Fibroblast of peridontal ligament (primary cell): ENCODE measurements around the gene CCR5AS.
"Not testable (repeated sequence)": the region's sequence is repeated elsewhere in the genome, so short reads cannot be mapped to it uniquely, and the experiment has no call there.

Source experiments
- DNase-seq: peaks from one replicate; pipeline ENCODE4 v3.0.0-alpha.2; 2010; ENCODE audit errors: extremely low read depth

CCR5AS gene

DNA sequence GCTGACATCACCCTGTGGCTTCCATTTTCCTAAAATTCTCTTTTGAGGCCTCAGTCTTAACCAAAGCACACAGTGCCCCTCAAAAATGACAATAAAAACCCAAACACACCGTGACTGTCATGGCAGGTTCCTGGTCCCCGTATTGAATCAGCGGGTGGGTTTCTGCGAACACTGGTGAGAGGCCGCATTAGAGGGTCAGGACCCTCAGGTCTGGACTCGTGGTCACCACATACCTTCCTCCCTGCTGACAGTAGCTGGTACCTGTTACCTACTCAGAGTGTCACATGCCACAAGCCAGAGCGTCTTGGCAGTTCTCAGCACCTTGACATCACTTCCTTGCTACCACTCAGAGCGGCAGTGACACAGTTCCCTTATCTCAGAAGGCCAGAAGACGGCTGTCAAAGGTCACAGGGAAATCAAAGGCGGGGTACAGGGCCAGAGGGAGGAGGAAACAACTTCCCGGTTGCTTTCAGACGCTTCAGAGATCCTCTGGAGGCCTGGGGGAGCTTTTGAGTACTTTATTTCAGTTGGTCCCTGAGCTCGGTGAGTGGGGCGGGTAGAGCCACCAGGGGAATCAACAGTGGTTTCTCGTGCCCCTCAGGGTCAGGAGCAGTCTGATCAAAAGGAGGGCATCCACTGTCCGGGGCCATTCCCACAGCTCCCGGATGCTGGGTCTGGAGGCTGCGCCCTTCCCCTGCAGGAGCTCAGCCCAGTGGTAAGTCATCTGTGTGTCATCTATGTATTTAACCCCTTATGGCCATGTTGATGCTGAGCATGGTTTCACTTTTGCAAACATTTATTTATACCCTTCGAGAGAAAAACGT, at the start of gene CCR5AS, which contains the start of gene CCRL2:
Gene CCR5AS, minus strand, starts transcription at position 279 of the 824 bp plus-strand sequence.
Gene CCRL2, plus strand, starts transcription at position 472 of the 824 bp plus-strand sequence. CDS start 821 bp downstream, outside the sequence.
- DNase-seq: peak; percentile 67

DNA sequence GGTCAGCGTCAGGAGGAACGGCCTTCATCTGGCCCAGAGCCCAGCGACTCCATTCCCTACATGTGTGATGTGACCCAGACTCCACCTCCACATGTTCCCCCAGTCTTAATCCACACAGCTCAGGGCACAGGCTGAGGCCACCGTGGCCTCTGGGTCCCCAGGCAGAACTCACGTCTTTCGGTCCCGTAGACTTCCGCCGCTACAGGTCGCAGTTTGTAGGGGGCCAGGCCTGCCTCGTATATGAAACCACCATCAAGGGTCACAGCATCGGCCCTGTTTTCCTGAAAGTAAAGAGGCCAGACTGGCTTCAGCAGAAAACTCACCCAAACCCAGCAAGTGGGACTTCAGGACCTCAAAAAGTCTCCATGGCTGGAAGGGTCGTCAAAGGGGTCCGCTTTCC, 49.3 kb upstream of the CCR5AS start:
- no peak for DNase-seq

DNA sequence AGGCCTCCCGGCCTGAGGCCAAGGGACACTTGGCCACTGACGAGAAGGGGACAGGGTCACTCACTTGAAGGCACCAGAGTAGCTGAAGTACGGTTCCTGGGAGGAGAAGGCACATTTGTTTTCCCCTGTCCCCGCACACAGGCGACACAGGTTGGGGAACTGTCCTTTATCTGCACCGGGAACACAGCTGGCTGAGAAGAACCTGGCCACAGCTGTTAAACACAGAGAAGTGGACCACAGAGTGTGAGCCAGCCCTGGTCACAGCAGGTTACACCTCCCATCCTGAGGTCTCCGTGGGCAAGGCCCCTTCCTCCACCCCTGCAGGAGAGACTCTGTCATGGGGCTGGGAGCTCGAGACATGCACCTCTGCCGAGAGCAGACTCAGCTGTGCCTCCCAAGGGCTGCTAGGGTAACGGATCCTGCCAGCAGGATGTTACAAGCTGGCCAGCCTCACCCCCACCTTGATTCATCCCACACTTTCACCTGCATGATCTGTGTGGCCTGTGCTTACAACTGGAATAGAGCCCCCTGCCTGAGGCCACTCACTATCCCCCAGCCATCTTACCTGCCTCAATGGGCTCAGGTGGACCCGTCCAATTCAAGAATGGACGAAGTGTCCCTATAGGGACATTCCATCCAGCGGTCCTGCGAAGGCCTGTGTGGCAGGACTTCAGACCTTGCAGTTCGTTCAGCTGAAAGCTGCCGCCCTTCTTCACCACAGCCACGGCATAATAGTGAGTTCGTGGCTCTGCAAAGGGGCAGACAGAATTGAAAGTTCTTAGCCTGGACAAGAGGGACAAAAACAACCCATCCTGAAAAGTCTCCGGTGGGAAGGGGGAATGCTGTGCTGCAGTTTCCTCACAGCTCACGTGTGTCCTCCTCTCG, 48.6 kb upstream of the CCR5AS start:
- DNase-seq: no peak

DNA sequence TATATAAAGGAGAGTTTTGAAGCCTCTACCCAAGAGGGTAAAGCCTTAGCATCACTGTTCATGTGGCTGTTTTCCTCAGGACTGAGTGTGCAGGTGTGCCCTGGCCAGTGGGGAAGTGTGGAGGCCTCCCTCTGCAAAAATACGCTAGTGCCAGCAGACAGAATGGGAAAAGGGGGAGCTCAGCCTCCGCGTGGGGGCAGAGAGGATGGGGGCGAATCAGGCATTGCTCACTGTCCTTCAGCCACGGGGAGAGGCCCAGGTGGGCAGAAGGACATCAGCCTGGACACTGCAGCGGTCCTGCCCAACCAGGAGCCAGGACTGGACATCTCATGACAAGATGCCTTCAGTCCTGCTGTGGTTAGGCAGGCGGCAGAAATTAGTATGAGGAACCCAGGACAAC, 47.7 kb upstream of the CCR5AS start:
- DNase-seq: no peak

DNA sequence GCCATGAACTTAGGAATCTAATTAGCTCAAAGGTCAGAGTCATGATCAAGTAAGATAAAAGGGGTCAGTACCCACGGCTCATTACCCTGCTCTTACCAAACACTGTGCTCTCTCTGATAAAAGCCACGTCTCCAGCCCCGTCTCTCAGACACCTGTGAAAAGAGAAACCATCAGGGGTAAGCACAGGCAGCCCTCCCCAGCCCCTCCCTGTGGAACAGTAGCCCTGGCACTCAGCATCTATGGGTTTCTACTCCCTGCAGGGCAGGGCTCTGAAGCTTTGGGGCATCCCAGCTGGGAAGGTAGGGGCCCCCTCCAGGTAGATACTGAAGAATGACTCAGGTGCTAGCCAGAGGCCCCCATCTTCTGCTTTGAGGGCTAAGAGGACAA, 47.3 kb upstream of the CCR5AS start:
- DNase-seq: no peak

DNA sequence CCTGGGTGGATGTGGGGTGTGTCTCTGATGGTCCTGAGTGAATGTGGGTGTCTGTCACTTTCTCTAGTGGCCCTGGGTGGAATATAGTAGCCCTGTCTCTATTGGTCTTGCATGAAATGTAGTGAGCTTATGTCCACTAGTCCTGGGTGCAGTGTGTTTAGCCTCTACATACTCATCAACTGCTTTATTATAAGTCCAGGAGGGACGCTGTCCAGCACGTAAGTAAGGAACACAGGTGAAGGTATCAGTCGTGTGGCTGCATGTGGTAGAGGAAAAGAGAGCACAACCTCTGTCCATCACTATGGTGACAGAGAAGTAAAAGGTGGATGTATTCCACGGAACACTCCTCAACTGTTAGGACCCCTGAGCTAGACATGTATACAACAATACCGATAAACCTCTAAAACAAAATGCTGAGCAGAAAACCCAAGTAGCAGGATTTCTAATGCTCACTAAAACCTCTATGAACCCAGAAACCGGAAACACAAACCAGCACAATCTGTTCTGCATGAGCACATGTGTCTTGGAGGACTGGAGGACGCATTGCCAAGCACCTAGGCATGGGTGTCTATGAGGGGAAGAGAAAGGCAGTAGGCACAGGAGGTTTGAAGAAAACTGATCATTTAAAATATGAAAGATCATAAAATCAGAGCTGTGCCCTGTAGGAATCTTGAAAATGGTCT, 46.8 kb upstream of the CCR5AS start:
- DNase-seq: no peak

DNA sequence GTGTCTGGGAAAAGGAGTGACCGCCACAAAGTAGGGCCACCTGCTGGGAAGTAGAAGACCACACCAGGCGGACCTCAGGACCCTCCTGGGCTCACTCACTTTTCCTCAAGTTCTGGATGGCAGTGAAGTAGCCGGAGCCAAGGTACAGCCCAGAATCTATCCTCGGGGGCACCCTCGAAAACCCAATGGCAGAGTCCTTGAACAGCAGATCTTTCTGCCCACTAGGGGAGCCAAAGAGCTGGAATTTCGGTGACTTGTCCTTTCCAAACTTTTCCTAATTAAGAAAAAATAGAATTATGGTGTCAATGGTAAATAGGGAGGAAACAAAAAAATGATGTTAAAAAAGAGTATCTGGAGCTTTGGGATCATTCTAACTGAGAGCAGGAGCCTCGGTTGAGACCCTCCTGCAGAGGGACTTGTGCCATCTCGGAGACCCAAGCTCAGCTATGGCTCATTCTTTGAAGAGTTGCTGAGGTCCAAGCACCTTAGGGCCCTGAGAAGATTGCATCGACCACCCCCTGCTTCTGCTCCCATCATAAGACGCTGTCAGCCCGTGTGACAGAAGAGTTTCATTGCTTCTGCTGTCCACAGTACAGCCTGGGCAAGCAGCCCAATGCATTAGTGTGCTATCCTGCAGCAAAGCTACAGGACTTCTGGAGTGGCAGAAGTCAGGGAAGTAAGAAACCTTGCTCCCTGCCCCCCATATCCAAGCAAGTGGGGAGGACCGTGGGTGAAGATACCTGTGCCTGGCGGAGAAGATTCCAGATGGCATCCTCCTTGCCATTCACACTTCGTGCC, 43.1 kb upstream of the CCR5AS start:
- no peak for DNase-seq

DNA sequence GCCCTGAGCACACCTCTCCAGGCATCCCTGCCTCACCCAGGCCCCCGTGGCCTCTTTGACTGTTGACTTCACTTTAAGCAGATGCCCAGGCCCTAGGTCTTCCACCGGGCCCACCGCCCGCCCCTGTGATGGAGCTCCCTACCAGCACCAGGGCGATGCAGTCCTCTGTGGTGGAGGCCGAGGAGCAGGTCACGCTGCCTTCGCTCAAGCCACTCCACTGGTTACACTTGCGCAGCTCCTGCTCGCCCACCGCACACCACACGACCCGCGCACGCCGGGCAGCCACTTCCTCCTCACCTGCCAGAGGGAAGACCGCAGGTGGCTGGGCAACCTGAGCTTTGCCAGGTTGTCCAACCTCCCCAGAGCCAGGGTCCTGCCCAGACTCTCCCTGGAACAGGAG, 41.9 kb upstream of the CCR5AS start:
- DNase-seq: no peak

DNA sequence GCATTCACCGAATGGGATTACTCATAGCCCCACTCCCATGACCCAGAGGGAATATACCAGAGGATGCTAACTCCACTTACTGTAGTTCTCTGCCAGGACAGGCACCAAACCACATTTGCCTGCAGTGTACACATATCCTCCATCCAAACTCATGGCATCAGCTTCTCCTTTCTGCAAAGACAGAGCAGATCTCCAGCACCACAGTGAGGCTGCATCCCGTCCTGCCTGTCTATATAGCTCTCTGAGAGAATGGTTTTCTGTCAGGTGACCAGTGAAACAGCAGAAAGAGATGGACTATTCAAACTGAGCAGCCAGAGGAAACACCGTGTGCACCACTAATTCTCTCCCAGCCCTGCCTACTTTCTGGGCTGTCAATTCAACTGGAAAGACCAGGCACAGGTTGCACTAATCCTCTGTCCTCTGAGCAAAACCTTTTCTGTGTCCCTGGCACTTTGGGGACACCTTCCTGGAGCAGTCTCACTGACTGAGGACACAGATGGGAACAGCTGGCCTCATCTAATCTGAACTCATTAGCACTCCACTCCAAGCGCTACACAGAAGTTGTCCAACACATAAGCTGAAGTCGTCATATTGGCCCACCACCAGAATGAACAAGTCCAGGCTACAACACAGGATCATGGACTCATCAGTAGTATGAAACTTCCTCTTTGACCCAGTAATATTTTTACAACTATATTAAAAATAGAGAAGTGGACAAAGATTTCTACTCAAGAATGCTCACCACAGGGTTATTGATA, 40.5 kb upstream of the CCR5AS start:
- no peak for DNase-seq

DNA sequence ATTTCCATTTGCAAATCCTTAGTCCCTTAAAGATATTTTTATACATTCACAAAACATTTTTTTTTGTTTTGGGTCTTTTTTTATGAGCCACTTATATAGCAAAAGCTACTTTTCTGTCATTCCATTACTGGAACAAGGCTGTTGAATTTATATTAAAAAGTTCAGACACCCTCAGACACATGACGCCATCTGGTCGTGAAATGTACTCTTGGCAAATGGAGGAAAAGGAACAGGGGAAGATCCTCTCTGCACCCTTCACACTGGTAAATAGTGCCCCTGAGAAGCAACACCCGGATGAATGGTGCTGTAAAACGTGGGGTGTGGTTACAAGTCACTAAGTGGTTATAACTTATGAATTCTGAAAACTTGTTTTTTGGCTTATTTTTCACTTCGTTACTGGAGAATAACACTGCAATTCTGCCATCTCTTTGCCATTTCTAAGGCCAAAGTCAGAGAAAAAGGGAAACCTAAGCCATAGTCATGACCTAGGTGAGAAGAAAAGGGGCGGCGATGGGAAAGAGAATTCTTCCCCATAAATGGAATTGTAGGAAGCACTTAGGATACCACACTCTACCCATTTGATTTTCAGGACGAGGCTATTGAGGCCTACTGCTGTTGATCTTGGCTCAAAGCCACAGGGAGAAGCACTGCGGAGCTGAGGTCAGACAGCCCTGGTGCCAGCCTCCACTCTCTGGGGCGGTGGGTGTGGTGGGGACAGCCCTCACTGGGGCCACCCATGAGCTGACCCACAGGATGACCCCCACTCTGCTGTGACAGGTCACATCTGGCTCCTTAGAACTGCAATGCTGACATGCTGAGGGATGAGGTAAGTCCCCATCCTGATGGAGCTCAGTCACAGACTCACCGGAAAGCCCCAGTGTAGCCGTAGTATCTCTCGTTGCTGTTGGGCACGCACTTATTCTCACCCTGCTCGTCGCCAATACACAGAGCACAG, 36.0 kb upstream of the CCR5AS start:
- peak; percentile 79 for DNase-seq

DNA sequence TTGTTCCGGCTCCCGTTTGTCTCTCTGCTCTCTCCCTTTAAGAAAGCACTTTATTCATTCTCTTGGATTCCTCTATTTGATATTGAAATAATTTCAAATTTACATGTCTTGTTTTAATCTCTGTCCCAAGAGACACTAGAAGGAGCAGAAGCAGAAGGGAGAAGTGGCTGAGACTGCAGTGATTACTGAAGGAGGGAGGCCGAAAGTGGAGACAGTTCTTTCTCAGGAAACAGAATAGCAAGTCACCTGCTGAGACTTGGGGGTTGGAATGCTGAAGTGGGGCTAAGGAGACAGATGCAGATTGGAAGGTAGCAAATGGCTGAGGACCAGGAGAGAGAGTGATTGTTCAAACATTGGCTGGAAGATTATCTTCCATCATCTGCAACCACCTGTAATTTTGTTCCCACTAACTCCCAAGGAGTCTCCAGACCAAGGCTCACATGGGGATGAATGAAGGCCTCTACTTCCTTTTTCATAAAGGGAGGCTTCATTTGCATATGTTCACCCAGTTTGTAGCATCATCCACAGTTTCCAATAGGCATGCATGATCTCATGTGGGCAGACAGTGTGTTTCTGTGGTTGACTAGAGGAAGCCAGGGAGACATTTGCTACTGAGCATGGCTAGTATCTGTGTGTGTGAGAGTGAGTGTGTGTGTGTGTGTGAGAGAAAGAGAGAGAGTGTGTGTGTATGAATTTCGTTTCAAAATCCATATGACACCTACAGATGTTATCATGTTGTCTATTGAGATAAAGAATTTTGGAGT, 33.8 kb upstream of the CCR5AS start:
- DNase-seq: no peak

DNA sequence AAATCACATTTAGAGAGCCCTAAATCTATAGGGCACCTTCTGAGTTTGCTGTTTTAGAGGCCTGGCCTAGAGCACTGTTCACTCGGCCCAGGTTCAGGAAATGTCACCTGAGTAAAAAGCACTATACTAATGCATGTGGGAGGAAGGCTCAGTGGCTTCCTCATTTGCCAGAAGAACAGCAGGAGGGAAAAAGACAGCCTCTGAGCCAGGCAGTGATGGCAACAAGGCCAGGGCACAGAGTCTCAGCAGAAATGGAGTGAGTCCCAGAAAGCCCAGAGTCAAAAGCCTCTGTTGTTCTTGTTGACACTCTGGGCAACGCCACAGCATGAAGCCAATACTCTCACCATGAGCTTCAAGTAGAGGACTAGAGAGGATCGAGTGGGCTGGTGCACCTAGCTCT, 32.0 kb upstream of the CCR5AS start:
- DNase-seq: no peak

DNA sequence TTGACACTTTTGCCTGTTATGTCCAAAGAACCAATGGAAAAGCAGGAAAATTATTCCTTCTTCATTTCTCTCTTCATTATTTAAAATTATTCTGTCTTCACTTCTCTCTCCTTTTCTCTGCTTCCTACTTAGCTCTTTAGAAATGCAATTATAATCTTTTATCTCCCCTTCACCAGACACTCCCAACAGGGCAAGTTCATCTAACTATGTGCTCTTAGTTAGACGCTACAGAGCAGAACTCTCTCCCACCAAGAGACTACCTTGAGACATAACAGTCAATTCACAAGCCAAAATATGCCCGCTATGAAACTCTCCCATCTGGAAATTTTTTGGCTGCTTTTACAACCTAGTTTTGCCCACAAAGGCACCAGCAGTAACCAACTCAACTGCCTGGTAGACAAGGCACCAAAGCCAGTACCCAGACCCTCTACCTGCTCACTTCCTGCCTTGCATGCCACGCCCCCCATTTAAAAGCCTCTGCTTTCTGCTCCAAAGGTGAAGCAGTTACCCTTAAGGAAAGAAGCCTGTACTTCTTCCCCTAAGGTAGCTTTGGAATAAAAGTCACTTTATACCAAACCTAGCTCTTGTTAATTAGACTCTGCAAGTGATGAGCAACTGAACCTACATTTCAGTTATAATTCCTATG, 28.3 kb upstream of the CCR5AS start:
- no peak for DNase-seq

DNA sequence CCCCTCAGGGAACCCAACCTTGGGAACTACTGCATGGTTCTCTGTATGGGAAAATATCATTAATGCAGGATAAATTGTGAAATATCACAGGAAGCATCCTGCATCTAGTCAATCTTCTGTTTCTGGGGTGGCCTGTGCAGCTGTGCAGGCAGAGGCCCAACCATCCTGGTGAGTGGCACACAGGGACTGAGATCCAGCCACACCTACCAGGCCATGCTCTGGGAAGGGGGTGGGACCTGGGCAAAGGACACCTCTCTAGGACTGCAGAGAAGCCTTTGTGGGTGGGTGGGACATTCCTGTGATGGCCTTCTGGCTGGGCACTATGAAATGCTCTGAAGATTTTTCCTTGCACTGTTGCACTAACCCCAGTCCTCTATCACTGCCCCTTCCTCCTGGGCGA, 27.0 kb upstream of the CCR5AS start:
- DNase-seq: no peak

DNA sequence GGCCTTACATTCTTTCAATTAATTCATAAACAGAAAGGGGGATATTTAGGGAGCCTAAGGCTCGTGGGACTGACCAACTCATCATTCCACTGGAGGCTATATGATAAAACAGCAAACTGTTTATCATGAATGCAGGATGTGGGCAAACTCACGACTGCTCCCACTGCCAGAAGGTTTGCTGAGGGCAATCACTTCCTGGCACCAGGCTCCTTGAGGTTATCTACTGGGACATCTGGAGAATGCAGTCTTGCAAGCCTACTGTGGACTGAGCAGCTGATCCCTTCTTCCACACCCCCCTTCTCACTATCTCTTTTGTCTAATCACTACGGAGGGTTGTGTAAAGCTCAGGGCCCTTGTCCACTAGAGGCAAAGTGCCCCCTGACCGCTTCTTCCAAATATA, 26.3 kb upstream of the CCR5AS start:
- not testable (repeated sequence) for DNase-seq

DNA sequence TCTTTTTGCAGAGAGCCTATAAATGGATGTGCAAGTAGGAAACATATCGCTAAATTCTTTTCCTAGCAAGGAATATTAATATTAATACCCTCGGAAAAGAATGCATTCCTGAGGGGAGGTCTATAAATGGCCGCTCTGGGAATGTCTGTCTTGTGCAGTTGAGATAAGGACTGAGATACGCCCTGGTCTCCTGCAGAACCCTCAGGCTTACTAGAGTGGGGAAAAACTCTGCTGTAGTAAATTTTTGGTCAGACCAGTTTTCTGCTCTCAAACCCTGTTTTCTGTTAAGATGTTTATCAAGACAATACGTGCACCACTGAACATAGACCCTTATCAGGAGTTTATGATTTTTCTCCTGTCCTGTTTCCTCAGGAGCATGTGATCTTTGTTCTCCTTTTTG, 25.0 kb upstream of the CCR5AS start:
- not testable (repeated sequence) for DNase-seq

DNA sequence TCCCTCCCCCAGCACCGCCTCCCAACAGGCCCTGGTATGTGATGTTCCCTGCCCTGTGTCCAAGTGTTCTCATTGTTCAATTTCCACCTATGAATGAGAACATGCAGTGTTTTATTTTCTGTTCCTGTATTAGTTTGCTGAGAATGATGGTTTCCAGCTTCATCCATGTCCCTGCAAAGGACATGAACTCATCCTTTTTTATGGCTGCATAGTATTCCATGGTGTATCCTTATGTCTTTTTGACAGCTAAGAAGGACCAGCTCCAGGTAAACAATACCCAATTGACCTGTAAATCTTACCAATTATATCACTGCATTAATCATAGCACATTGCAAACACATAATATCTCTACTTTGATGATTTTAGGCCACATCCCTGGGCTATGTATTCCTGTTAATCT, 24.0 kb upstream of the CCR5AS start:
- DNase-seq: not testable (repeated sequence)

DNA sequence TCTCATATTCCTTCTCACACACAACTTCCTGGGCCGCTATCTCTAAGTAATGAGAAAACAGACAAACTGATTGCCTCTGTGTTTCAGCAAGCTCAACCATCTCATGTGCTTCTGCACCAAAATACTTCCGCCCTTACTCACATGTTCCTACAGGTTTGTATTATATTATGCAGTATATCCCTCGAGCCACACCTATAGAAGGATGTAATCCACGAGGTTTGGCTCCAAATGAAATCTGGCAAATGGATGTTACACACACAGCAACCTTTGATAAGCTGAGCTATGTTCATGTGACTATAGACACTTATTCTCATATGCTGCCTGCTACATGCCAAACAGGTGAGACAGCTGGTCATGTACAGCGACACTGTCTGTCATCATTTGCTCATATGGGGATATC, 22.8 kb upstream of the CCR5AS start:
- DNase-seq: no peak
